Karpas-422 (cell line): ENCODE measurements around the gene GATA5. TPM values are rescaled to one million over a fixed set of nuclear protein-coding genes. Genes with fewer than 3 reads are reported as not detected.

Experiments
- DNase-seq: peaks from one replicate; pipeline ENCODE4 v3.0.0-alpha.2; 2015
- H2AFZ ChIP-seq: fragments of 200-600 bp; sonication (generic); 2 replicates; pipeline ENCODE4 v1.6.1; 2014; ENCODE audit warnings: antibody characterized with exemption, low read length, mixed read lengths
- H3K27ac ChIP-seq: fragments of 200-600 bp; sonication (generic); 2 replicates; pipeline ENCODE4 v1.5.1; 2014; ENCODE audit warnings: mild to moderate bottlenecking, low read length, moderate library complexity
- H3K27me3 ChIP-seq: fragments of 200-600 bp; sonication (generic); 2 replicates; pipeline ENCODE4 v1.6.1; 2014; ENCODE audit warnings: low read length, mixed read lengths
- H3K36me3 ChIP-seq: fragments of 200-600 bp; sonication (generic); 2 replicates; pipeline ENCODE4 v1.6.1; 2014; ENCODE audit warnings: low read length, mixed read lengths; ENCODE audit not compliant: insufficient read depth
- H3K4me1 ChIP-seq: fragments of 200-600 bp; sonication (generic); 2 replicates; pipeline ENCODE4 v1.6.1; 2014; ENCODE audit warnings: mild to moderate bottlenecking, low read length, mixed read lengths
- H3K4me2 ChIP-seq: fragments of 200-600 bp; sonication (generic); 2 replicates; pipeline ENCODE4 v1.6.1; 2014; ENCODE audit warnings: low read length, low read depth, mild to moderate bottlenecking; ENCODE audit not compliant: poor library complexity, severe bottlenecking
- H3K4me3 ChIP-seq: fragments of 200-600 bp; sonication (generic); 2 replicates; pipeline ENCODE4 v1.5.1; 2014; ENCODE audit warnings: mild to moderate bottlenecking, antibody characterized with exemption, low read length, mixed read lengths
- H3K79me2 ChIP-seq: fragments of 200-600 bp; sonication (generic); 2 replicates; pipeline ENCODE4 v1.6.1; 2014; ENCODE audit warnings: mild to moderate bottlenecking, low read length, mixed read lengths
- H3K9ac ChIP-seq: fragments of 200-600 bp; sonication (generic); 2 replicates; pipeline ENCODE4 v1.6.0; 2014; ENCODE audit warnings: low read length
- H3K9me2 ChIP-seq: fragments of 200-600 bp; sonication (generic), shearing (Covaris generic); replicated peaks from 2 replicates; pipeline ENCODE4 v1.6.0; 2014; ENCODE audit warnings: mild to moderate bottlenecking, low read length, moderate library complexity; ENCODE audit not compliant: insufficient read depth
- H3K9me3 ChIP-seq: fragments of 300-700, 200-600 bp; sonication (generic); 2 replicates; pipeline ENCODE4 v1.6.1; 2014; ENCODE audit warnings: low read length, mixed read lengths
- H4K20me1 ChIP-seq: fragments of 200-600 bp; sonication (generic); 2 replicates; pipeline ENCODE4 v1.6.1; 2014; ENCODE audit warnings: mild to moderate bottlenecking, antibody characterized with exemption, low read length, low read depth; ENCODE audit not compliant: insufficient read depth
- total RNA-seq: library from RNA; depleted of rRNA; stranded (reverse); fragments of >200 nt; shearing (Covaris generic); gene quantifications from 2 replicates; pipeline ENCODE4 v1.2.3, GENCODE V29; 2014; ENCODE audit warnings: low replicate concordance

The GATA5 gene
- total RNA-seq, 1 experiment from 2014 or later, result not detected

- no peaks in the 10 kb centered on the region for H4K20me1 ChIP-seq
- no peaks in the 10 kb centered on the region for H3K9me3 ChIP-seq
- no peaks in the 10 kb centered on the region for H3K9me2 ChIP-seq
- H3K79me2 ChIP-seq, result no peaks in the 10 kb centered on the region
- H2AFZ ChIP-seq, result no peak overlapping the region
- H3K4me2 ChIP-seq, result no peak overlapping the region
- no peak overlapping the region for H3K9ac ChIP-seq
- no peak for DNase-seq
- no peaks in the 10 kb centered on the region for H3K27me3 ChIP-seq
- H3K4me3 ChIP-seq, result no peak overlapping the region
- no peaks in the 10 kb centered on the region for H3K4me1 ChIP-seq
- H3K27ac ChIP-seq, result no peak overlapping the region
- H3K36me3 ChIP-seq, result no peaks in the 10 kb centered on the region
Observed at GRCh38 chr20:62436692-62437091, 39.1 kb downstream of the GATA5 start.

GRCh38 chr20:62433658-62434497, 41.9 kb downstream of the GATA5 start:
- no peak overlapping the region for H3K4me2 ChIP-seq

GRCh38 chr20:62430866-62431447, 44.8 kb downstream of the GATA5 start:
- no peak overlapping the region for H3K4me2 ChIP-seq
- H3K9me3 ChIP-seq, result no peaks in the 10 kb centered on the region
- no peaks in the 10 kb centered on the region for H3K79me2 ChIP-seq
- H3K27me3 ChIP-seq, result no peaks in the 10 kb centered on the region
- H3K9me2 ChIP-seq, result no peaks in the 10 kb centered on the region
- H3K36me3 ChIP-seq, result no peaks in the 10 kb centered on the region
- H2AFZ ChIP-seq, result no peak overlapping the region
- H4K20me1 ChIP-seq, result no peaks in the 10 kb centered on the region
- H3K4me3 ChIP-seq, result no peak overlapping the region
- H3K4me1 ChIP-seq, result no peaks in the 10 kb centered on the region
- DNase-seq, result no peak
- H3K9ac ChIP-seq, result no peak overlapping the region
- H3K27ac ChIP-seq, result no peak overlapping the region

More at GRCh38 chr20:62433658-62434497, 41.9 kb downstream of the GATA5 start:
- no peaks in the 10 kb centered on the region for H3K36me3 ChIP-seq
- no peaks in the 10 kb centered on the region for H3K4me1 ChIP-seq
- no peak overlapping the region for H2AFZ ChIP-seq
- H4K20me1 ChIP-seq, result no peaks in the 10 kb centered on the region
- H3K9me2 ChIP-seq, result no peaks in the 10 kb centered on the region
- no peak overlapping the region for H3K4me3 ChIP-seq
- no peaks in the 10 kb centered on the region for H3K9me3 ChIP-seq
- no peaks in the 10 kb centered on the region for H3K27me3 ChIP-seq
- no peak overlapping the region for H3K27ac ChIP-seq
- no peak for DNase-seq
- H3K79me2 ChIP-seq, result no peaks in the 10 kb centered on the region
- H3K9ac ChIP-seq, result no peak overlapping the region

- Histone ChIP-seq H3K36me3 (no peaks in the 10 kb centered on the region), H3K9me2 (no peaks in the 10 kb centered on the region), H4K20me1 (no peaks in the 10 kb centered on the region), H3K9me3 (no peaks in the 10 kb centered on the region), H2AFZ (no peak overlapping the region), H3K4me1 (no peaks in the 10 kb centered on the region), H3K27ac (no peak overlapping the region), H3K79me2 (no peaks in the 10 kb centered on the region), H3K9ac (no peak overlapping the region), H3K27me3 (no peaks in the 10 kb centered on the region), H3K4me2 (no peak overlapping the region), H3K4me3 (no peak overlapping the region)
- no peak for DNase-seq
Observed at GRCh38 chr20:62430311-62430853, 45.4 kb downstream of the GATA5 start.

GRCh38 chr20:62429455-62430310, 46.1 kb downstream of the GATA5 start:
- H3K27ac ChIP-seq, result no peak overlapping the region
- H3K36me3 ChIP-seq, result no peaks in the 10 kb centered on the region
- H3K79me2 ChIP-seq, result no peaks in the 10 kb centered on the region
- H3K9me3 ChIP-seq, result no peaks in the 10 kb centered on the region
- H3K4me3 ChIP-seq, result no peak overlapping the region
- H2AFZ ChIP-seq, result no peak overlapping the region
- no peak overlapping the region for H3K4me2 ChIP-seq
- H3K27me3 ChIP-seq, result no peaks in the 10 kb centered on the region
- H3K4me1 ChIP-seq, result no peaks in the 10 kb centered on the region
- no peaks in the 10 kb centered on the region for H3K9me2 ChIP-seq
- no peaks in the 10 kb centered on the region for H4K20me1 ChIP-seq
- no peak overlapping the region for H3K9ac ChIP-seq
- no peak for DNase-seq

GRCh38 chr20:62428396-62429295, 47.1 kb downstream of the GATA5 start:
- Histone ChIP-seq H3K27ac (no peak overlapping the region), H3K4me2 (no peak overlapping the region), H3K9ac (no peak overlapping the region), H3K4me3 (no peak overlapping the region), H2AFZ (no peak overlapping the region), H3K9me3 (no peaks in the 10 kb centered on the region), H3K4me1 (no peaks in the 10 kb centered on the region), H3K9me2 (no peaks in the 10 kb centered on the region), H3K36me3 (no peaks in the 10 kb centered on the region), H4K20me1 (no peaks in the 10 kb centered on the region), H3K27me3 (no peaks in the 10 kb centered on the region), H3K79me2 (no peaks in the 10 kb centered on the region)
- no peak for DNase-seq

- Histone ChIP-seq H3K9ac (no peak overlapping the region), H3K27ac (no peak overlapping the region), H3K4me3 (no peak overlapping the region), H3K36me3 (no peaks in the 10 kb centered on the region), H3K27me3 (no peaks in the 10 kb centered on the region), H3K4me2 (no peak overlapping the region), H3K9me3 (no peaks in the 10 kb centered on the region), H2AFZ (no peak overlapping the region), H3K9me2 (no peaks in the 10 kb centered on the region), H4K20me1 (no peaks in the 10 kb centered on the region), H3K4me1 (no peaks in the 10 kb centered on the region), H3K79me2 (no peaks in the 10 kb centered on the region)
- DNase-seq, result no peak
Observed at GRCh38 chr20:62428002-62428372, 47.8 kb downstream of the GATA5 start.
